ENCODE data around the gene NBEAL1. TPM values are rescaled to one million over a fixed set of nuclear protein-coding genes. Genes with fewer than 3 reads are reported as not detected.

The NBEAL1 gene
- total RNA-seq, 1 experiment from 2014 or later, result 17.0 TPM

- Histone ChIP-seq H3K9me2 (ENCODE audit: insufficient read depth) (no peaks in the 10 kb centered on the region), H4K20me1 (ENCODE audit: insufficient read depth) (no peaks in the 10 kb centered on the region), H3K4me3 (replicated peaks in 1 of 2; ENCODE audit: low read depth in 1 of 2, low read length in 2 of 2) (no peak overlapping the region), H3K9me3 (ENCODE audit: control insufficient read depth in 1 of 2, insufficient read depth in 1 of 2, low read depth in 1 of 2, low read length in 2 of 2) (no peaks in the 10 kb centered on the region), H3K79me2 (ENCODE audit: insufficient read depth, low read length) (no peaks in the 10 kb centered on the region), H3K9ac (ENCODE audit: low read length) (no peak overlapping the region), H2AFZ (ENCODE audit: low read depth, low read length, poor library complexity, severe bottlenecking) (no peak overlapping the region), H3K36me3 (ENCODE audit: control insufficient read depth in 1 of 2, insufficient read depth in 2 of 2, low read length in 2 of 2) (no peaks in the 10 kb centered on the region), H3K27ac (ENCODE audit: low read depth, low read length) (no peak overlapping the region), H3K27me3 (ENCODE audit: insufficient read depth, low read length) (no peaks in the 10 kb centered on the region), H3K4me2 (ENCODE audit: low read length) (no peak overlapping the region), H3K4me1 (ENCODE audit: control insufficient read depth in 1 of 2, insufficient read depth in 2 of 2, low read length in 2 of 2) (no peaks in the 10 kb centered on the region)
- RAD21 ChIA-PET (ENCODE audit: low non-redundant PET in 1 of 2, low total read pairs in 2 of 2, uncharacterized antibody in 2 of 2, unreplicated experiment in 2 of 2), result no interaction called here
- intact Hi-C loops (cut with micrococcal nuclease), result no loop called here
- CTCF ChIA-PET, result no interaction called here
- BruUV-seq (replicated peaks), result no TSS peak
- no peak for ATAC-seq
- TF ChIP-seq EGR1 (IDR thresholded peaks at IDR 0.05; ENCODE audit: low read depth), result no peak
- no peak for TF ChIP-seq POLR2AphosphoS5 (IDR thresholded peaks at IDR 0.05; ENCODE audit: low read depth, low read length)
- TF ChIP-seq SRF (IDR thresholded peaks at IDR 0.05; ENCODE audit: low read depth), result no peak
- TF ChIP-seq SP1 (IDR thresholded peaks at IDR 0.05; ENCODE audit: low read depth), result no peak
- no peak for TF ChIP-seq ZFX (IDR thresholded peaks at IDR 0.05)
- TF ChIP-seq MAX (IDR thresholded peaks at IDR 0.05), result no peak
- no peak for TF ChIP-seq SIN3A (IDR thresholded peaks at IDR 0.05; ENCODE audit: low read depth)
- no peak for TF ChIP-seq FOSL1 (IDR thresholded peaks at IDR 0.05; ENCODE audit: low read depth)
- no peak for TF ChIP-seq REST (IDR thresholded peaks at IDR 0.05; ENCODE audit: low read depth)
- TF ChIP-seq CTCF (IDR thresholded peaks at IDR 0.05 in 2 of 3, conservative IDR thresholded peaks at IDR 0.05 in 1 of 3; ENCODE audit: borderline replicate concordance in 1 of 3, insufficient read depth in 1 of 3, low read depth in 2 of 3, low read length in 2 of 3), result no peak
- no peak for TF ChIP-seq TCF7L2 (IDR thresholded peaks at IDR 0.05; ENCODE audit: borderline replicate concordance, extremely low read depth, insufficient read depth, insufficient read length)
- no peak for TF ChIP-seq ATF3 (IDR thresholded peaks at IDR 0.05)
- no peak for TF ChIP-seq RAD21 (IDR thresholded peaks at IDR 0.05; ENCODE audit: low read depth)
- no peak for TF ChIP-seq JUND (IDR thresholded peaks at IDR 0.05)
- POLR2A ChIA-PET, result no interaction called here
- DNase-seq (ENCODE audit: low read depth, low spot score), result no peak
Observed at GRCh38 chr2:203201426-203201825, 186.8 kb downstream of the NBEAL1 start.

All from HCT116 (cell line).